Activated CD4-positive, CD25-positive, alpha-beta regulatory T cell treated with anti-CD3 and anti-CD28 coated beads, Interleukin-2, amount 50 U/mL, for 72 hours (primary cell): ENCODE measurements around the gene TXNDC11.

Experiments used
- DNase-seq: peaks from one replicate; pipeline ENCODE4 v3.0.0; 2021

Gene TXNDC11

DNA sequence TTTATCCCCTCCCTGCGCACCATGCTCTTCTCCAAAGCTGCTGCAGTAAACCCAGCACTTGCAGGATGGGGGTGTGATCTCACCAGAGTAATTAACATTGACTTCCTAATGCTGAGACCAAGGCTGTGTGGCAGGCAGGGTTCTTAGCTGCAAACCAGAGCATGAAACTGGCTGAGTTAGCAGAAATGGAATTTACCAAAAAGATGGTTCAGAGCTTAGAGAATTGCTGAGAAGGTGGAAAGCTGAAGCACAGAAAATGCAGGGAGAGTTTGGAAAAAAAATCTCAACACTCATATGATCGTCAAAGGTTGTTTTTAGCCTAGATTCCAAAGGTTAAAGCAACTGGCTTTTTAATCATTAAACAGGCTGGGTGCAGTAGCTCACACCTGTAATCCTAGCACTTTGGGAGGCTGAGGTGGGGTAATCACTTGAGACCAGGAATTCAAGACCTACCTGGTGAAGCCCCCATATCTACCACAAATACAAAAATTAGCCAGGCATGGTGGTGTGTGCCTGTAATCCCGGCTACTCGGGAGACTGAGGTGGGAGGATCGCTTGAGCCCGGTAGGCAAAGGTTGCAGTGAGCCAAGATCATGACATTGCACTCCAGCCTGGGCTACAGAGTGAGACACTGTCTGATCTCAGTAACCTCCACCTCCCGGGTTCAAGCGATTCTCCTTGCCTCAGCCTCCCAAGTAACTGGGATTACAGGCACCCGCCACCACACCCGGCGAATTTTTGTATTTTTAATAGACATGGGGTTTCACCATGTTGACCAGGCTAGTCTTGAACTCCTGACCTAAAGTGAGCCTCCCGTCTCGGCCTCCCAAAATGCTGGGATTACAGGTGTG, 6.0 kb upstream of the TXNDC11 start:
- no peak for DNase-seq

DNA sequence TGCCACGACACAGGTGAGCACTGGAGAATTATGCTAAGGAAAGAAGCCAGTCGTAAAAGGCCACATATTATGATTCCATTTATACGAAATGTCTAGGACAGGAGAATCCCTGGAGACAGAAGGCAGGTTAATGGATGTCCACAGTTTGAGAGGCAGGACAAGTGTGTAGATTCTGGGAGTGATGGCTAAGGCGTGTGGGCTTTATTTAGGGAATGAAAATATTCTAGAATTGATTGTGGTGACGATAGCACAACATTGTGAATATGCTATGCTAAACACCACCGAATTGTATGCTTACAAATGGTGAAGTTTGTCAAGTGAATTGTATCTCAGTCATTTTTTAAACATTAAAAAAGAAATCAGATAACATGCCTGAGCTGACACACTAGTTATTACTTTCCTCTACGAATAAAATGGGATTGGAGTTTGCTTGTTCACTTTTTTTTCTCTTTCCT, 5.3 kb upstream of the TXNDC11 start:
- no peak for DNase-seq

DNA sequence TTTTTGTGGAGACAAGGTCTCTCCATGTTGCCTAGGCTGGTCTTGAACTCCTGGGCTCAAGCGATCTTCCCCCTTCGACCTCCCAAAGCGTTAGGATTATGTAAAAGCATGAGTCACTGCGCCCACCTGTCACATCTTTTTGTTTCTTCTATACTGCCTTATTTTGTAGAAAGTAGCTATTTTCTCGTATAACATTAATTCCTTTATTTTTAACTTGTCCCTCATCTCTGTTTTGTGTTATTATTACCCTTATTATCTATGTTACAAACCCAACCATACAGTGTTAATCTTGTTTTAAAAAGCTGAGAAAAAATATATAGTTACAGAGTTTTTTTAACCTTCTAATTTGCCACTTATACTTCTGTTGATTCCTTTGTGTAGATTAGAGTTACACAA, 1.4 kb upstream of the TXNDC11 start:
- no peak for DNase-seq

DNA sequence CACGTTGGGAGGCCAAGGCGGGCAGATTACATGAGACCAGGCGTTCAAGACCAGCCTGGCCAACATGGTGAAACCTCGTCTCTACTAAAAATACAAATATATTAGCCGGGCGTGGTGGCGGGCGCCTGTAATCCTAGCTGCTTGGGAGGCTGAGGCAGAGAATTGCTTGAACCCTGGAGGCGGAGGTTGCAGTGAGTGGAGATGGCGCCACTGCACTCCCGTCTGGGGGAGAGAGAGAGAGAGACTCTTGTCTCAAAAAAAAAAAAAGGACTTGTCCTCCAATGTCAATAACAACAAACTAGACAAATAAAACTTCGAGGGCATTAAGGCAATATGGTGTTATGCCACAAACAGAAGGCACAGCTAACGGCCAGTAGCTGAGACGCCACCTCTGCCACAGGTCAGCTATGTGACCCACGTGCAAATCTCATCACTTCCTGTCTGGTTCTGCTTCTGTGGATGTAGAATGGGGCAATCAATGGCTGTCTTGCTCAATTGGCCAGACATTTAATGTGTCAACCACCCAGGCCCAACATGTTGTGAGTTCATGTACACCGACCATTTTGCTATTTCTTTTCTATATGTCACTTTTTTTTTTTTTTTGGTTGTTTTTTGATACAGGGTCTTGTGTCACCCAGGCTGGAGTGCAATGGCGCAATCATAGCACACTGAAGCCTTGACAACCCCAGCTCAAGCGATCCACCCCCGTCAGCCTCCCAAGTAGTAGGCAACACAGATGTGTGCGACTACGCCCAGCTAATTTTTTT, 834 bp upstream of the TXNDC11 start:
- peak; percentile 43 for DNase-seq

DNA sequence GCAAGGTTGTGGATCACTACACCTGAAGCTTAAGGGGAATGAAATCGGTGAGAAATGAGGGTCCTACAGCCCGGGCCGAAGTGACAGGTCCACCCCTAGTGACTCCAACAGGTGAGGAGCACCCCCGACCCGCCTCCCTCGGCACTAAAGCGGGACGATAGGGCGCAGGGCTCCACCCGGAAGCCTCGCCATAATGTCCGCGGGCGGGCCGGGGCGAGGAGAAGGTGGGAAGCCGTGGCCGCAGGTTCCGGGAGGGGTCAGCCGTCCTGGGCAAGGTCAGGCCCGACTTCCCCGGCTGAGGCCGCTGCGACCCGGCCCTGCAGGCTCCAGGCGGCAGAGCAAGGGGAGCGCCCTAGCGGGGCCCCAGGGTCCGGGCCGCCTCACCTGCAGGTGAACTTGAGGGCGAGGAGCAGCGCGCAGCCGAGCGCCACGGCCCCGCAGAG, 543 bp downstream of the TXNDC11 start:
- DNase-seq = peak; percentile 70

DNA sequence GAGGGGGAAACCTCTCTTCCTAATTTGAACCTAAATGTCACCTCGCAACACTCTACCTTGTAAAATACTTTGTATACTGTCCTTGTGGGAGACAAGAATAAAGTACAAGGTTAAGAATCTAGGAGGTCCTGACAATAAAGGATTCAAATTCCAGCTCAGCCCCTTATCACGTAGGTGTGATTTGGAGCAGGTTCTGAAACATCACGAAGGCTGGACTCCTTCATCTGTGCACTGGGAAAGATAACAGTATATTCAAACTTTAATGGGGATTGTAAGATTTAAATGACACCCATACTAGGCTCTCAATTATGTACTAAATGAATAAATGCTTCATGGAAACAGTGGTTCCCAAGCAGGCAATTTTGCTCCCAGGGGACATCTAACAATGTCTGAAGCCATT, 2.1 kb downstream of the TXNDC11 start:
- no peak for DNase-seq

DNA sequence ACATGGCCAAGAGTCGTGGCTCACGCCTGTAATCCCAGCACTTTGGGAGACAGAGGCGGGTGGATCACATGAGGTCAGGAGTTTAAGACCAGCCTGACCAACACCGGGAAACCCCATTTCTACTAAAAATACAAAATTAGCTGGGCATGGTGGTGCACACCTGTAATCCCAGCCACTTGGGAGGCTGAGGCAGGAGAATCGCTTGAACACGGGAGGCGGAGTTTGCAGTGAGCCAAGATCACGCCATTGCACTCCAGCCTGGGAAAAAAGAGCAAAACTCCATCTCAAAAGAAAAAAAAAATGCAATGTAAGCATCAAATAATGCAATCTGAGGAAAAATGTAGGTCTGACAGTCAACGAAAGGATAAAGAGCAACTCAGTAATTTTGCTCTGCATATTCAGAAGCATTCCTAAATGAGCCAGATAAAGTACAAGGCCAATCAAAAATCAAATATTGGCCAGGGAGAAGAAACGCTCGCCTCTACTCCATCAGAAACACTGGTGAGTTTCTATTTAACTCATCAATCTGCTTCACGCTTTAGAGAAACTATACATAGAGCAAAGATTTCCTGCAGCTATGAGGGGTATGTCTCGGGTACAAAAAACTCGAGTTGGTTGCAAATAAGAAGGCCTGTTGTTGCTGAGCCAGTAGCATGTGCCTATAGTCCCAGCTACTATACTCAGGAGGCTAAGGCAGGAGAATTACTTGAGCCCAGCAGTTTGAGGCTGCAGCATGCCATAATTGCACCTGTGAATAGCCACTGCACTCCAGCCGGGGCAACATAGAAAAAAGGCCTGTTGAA, 3.7 kb downstream of the TXNDC11 start:
- DNase-seq = no peak

DNA sequence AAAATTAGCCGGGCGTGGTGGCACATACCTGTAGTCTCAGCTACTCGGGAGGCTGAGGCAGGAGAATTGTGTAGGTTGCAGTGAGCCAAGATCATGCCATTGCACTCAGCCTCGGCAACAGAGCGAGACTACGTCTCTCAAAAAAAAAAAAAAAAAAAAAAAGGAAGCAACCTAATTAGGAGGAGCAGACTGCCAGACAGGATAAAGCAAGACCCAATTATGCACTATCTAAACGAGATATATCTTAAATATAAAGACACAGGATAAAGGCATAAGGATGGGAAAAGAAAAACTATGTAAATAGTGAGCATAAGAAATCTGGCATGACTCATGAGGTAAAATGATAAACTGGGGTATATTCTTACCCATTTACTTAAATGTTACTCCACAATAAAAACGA, 4.9 kb downstream of the TXNDC11 start:
- DNase-seq = no peak

DNA sequence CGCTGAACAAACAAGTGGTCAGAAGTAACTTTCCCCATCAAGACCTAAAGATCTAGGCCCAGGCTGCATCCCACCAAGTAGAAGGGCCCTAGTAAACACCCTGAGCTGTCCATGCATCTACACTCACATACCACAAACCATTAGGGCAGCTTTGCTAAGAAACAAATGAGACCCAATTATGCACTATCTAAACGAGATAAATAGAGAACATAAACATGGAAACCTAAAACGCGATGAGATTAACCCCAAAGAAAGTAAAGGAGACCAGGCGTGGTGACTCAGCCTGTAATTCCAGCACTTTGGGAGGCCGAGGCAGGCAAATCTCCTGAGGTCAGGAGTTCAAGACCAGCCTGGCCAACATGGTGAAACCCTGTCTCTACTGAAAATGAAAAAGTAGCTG, 5.8 kb downstream of the TXNDC11 start:
- no peak for DNase-seq

DNA sequence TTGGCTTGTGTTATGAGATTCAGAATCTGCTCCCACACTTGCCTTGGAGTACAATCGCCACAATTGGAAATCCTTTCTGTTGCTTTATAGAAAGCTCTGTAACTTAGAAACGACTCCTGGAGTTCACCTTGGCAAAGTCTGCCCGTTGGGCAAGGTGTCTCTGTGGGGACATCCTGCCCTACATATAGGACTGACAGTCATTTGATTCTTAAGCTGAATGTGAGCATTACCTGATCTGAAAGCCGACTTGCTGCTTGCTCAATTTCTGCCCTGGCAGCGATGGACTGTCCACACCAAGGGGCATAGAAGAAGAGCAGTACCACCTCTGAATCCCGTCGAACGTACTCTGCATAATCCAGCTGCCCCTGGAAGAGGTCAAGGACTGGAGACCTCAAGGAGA, 6.9 kb downstream of the TXNDC11 start:
- DNase-seq = no peak

DNA sequence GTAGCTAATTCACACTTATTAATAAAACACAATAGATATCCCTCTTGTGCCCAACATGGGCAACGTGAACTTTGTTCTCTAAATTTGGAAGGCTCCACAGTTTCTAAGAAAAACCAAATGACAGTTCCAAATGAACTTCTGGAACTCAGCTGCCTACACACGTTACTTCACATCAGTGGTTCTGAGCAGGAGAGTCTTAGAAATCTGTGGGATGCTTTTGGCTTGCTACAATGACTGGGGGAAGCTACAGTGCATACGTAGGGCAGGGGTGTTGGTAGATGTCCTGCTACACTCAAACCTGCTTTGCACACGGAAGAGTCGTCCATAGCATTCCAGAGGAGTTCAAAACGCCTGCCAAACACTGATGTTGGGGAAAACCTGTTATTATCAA, 8.0 kb downstream of the TXNDC11 start:
- DNase-seq = no peak

DNA sequence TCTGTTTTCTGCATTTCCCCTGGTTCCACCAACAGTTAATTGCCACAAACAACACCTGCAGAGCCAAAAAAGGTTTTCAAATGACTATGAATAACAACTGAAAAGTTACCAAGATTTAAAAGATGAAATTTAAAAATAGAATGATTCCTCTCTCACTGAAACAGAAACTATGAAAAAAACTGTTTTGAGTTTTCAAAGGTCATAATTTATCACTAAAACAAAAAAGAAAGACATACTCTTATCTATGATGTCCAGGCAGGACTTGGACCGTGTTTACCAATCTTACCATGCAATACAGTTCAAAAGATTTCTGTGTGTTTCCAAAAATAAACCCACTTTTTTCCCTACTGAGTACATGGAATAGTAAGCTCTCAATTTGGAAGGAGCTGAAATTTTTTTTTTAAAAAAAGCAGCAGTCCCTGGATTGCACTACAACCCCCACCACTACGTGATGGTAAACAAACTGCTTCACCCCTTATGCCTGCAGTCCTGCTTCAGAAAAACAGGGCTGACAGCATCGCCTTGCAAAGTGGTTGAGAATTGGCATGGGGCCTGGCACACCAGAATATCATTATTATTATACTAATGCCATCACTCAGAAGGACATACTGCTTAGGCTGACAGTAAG, 8.5 kb downstream of the TXNDC11 start:
- no peak for DNase-seq

DNA sequence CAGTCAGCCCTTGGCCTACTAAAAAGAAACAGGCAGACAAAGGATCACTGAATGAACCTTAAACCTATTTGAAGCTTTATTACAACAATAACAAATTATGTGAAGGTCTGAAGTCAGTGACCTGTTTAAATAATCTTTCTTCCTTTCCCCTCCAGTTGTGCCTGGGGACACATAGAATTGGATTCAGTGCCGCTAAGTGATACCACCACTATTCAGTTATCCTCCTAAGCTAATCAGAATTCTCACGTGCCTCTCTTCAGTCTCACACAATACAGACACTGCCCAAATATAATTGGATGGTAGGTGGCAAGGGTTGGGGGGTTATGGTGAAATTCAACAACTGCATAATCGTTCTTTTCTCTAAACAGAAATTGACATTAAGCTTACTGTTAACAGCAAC, 11.4 kb downstream of the TXNDC11 start:
- DNase-seq = no peak

DNA sequence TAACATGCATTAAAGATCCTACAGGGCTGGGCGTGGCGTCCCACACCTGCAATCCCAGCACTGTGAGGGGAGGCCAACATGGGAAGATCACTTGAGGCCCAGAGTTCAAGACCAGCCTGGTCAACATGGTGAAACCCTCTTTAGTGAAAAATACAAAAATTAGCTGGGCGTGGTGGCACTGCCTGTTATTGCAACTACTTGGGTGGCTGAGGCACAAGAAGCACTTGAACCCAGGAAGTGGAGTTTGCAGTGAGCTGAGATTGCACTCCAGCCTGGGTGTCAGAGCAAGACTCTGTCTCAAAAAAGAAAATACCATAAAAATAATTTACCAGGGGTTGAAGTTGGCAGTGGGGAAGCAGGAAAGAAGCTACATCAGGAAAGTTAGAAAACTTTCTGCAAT, 12.9 kb downstream of the TXNDC11 start:
- no peak for DNase-seq

DNA sequence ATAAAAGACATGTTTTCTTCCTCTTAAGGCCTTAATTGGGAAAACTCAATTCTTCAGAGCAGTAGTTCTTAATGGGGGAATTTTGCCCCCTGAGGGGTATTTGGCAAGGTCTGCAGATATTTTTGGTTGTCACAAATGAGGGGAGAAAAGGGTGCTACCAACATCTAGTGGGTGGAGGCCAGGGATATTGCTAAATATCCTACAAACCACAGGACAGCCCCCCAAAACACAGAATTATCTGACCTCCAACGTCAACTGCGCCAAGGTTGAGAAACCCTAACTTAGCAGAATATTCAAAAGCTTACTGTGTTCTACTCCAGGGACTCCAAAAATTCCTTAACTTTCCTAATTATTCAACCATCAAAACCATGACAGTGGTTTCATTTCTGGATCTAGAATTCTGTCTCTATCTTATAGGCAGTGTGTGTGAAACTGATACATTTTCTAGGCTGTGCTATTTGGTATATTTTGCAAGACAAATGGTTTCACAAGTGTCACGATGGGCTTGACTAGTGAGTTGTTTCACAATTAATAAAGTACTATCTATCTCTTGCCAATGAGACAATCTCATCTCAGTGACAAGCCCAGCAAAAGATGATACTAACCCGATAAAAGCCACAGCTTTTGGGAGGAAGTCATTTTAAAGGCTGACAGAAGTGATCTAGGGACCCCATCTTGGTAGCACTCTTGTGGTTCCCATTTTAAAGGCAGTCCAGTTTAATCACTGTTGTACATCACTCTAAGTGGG, 14.7 kb downstream of the TXNDC11 start:
- no peak for DNase-seq

DNA sequence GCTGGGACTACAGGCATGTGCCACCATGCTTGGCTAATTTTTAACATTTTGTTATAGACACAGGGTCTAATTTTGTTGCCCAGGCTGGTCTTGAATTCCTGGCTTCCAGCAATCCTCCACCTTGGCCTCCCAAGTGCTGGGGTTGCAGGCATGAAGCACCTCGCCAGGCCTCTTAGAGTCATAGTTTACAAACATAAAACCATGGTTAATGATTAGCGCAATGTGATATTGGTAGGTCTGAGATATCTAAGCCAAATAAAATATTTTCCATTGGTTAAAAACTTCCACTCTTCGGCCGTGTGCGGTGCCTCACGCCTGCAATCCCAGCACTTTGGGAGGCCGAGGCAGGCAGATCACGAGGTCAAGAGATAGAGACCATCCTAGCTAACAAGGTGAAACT, 16.6 kb downstream of the TXNDC11 start:
- DNase-seq = no peak

DNA sequence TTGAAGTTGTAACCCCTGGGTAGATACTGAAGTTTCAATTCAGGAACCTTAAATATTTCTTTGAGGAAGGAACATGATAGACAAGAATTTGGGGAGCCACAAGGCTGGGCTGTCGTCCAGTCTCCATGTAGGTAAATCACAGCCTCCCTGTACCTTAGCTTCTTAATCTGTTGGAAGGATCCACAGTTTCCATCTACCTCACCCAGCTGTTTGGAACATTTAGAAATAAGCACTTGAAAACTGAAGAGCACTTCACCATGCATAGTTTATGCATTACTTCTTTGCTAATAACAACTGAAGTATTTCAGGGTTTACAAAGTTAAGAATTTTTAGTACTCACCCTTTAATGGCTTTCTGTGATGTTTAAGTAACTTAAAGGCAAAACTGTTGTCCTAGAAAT, 17.2 kb downstream of the TXNDC11 start:
- DNase-seq = no peak

DNA sequence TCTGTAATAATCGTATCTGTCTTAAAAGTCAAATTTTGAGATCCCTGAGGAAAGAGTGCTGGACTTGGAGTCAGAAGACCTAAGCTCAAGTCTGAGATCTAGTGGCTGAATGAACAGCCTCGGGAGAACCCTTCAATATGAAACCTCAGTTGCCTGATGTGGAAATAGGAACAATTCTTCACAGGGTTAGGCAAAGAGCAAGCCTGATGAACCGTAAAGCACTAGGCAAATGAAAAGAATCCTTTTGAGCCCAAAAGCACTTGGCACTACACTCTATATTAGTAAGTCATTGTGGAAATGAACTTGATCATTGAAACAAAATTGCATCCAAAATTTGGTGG, 20.2 kb downstream of the TXNDC11 start:
- no peak for DNase-seq

DNA sequence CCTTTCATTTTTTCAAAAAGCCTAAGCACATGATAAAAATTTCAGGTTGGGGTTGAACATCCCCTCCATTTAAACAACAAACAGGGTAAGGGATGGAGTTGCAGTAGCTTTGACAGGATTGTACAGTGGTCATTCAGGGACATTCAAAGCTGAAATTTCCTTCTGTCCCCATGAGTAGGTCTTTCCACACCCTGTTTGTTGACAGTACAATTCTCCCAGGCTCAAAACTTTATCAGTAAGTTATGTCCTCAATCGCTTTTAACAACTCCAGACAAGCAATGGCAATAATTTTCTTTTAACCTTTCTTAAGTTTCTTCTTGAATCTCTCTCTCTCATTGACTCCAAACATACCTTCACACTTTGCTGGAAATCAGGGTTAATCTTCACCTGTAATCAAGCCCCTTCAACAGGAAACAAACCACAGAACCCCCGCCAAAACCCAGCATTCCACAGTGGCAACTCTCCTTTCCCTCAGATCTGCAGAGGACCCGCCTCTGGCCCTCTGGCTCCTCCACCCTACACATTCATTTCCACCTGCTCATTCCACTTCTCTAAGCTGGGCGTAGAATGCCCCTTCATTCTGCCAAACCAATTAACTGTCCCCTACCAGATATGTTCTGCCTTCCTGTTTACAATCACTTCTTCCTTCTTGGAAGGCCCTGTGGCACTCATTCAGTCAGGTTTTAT, 20.7 kb downstream of the TXNDC11 start:
- DNase-seq = no peak

DNA sequence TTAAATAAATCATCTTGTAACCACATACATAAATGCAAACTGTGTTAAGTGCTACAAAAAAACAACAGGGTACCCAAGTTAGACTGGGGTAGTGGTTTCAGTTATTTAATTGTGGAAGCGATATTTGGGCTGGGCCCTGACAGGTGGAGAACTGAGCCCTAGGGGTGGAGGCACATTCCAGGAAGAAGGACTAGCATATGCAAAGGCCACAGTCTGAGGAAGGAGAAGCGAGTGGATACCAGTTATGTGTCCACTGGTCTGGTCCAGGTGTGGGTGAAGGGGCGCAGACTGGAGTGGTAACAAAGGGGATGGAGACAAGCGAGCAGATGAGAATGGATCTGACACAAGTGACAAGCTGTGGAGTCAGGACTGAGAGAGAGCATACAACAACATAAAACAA, 22.9 kb downstream of the TXNDC11 start:
- DNase-seq = no peak

DNA sequence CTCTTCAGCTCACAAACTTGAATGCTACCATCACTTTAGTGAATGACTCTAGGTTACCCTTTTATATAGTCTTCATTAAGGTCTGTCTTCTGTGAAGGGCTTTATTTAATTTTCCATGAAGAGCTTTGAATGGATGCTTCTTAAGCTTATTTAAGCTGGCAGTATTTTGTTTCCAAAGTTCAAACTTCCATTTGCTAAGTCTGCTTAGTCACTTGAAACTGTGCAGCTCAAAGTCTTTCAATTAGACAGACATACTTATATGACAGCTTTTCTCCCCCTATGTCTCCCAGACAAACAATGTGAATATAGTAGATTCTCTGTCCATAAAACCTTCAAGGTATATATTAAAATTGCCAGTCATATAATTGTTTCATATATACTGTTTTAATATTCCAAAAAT, 23.5 kb downstream of the TXNDC11 start:
- no peak for DNase-seq

DNA sequence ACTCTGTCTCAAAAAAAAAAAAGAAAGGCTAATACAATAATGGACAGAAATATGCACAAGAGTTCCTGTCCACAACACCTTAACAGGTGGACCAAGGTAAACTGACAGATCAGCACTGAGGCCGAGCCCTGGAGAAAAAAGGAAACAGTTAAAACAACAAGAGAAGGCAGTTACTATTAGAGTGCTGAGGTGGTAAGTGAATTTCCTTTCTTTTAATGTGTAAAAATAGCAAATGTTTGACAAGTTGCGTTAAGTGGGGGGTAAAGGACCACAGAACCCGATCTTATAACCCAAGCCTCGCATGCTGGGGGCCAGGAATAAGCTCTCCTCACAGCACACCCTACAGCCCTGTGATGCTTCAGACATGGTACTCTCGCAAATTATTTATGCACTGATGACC, 24.8 kb downstream of the TXNDC11 start:
- DNase-seq = no peak
